ENCODE data around the gene FLOT2.

FLOT2 gene

GRCh38 chr17:28867276-28867675, 30.3 kb downstream of the FLOT2 start:
- H3K36me3 ChIP-seq (ENCODE audit: insufficient read depth, low read length), result no peaks in the 10 kb centered on the region
- H2AFZ ChIP-seq (ENCODE audit: low read depth, low read length), result no peak overlapping the region
- no peaks in the 10 kb centered on the region for H3K9me3 ChIP-seq (ENCODE audit: low read length)
- H3K4me3 ChIP-seq (ENCODE audit: low read length), result no peak overlapping the region
- no peaks in the 10 kb centered on the region for H3K4me1 ChIP-seq (ENCODE audit: insufficient read depth, low read length)
- H3K27me3 ChIP-seq (ENCODE audit: insufficient read depth, low read length), result no peaks in the 10 kb centered on the region

DNA sequence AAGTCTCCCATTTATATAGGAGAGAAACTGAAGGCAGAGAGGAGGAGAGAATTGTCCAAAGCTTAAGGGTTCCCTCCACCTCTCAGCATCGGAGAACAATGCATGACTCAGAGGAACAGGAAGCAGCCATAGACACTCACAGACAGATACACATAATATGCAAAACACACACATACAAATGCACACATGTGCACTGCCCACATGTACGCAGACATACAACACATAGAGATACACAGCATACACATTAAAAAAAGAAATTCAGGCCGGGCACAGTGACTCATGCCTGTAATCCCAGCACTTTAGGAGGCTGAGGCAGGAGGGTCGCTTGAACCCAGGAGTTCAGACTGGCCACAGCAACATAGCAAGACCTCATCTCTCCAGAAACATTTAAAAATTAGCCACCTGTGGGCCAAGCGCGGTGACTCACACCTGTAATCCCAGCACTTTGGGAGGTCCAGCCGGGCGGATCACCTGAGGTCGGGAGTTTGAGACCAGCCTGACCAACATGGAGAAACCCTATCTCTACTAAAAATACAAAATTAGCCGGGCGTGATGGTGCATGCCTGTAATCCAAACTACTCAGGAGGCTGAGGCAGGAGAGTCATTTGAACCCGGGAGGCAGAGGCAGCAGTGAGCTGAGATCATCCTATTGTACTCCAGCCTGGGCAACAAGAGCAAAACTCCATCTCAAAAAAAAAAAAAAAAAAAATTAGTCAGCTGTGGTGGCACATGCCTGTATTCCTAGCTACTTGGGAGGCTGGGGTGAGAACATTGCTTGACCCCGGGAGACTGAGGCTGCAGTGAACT, 31.4 kb downstream of the FLOT2 start:
- Histone ChIP-seq H3K4me1 (ENCODE audit: insufficient read depth, low read length) (no peaks in the 10 kb centered on the region), H3K9me3 (ENCODE audit: low read length) (no peaks in the 10 kb centered on the region), H3K4me3 (ENCODE audit: low read length) (no peak overlapping the region), H3K36me3 (ENCODE audit: insufficient read depth, low read length) (peaks cover 5% of the 10 kb centered on the region), H2AFZ (ENCODE audit: low read depth, low read length) (no peak overlapping the region), H3K27me3 (ENCODE audit: insufficient read depth, low read length) (no peaks in the 10 kb centered on the region)

GRCh38 chr17:28864991-28865849, 32.3 kb downstream of the FLOT2 start:
- Histone ChIP-seq H3K4me1 (ENCODE audit: insufficient read depth, low read length) (no peaks in the 10 kb centered on the region), H3K4me3 (ENCODE audit: low read length) (no peak overlapping the region), H3K27me3 (ENCODE audit: insufficient read depth, low read length) (no peaks in the 10 kb centered on the region), H3K9me3 (ENCODE audit: low read length) (no peaks in the 10 kb centered on the region), H2AFZ (ENCODE audit: low read depth, low read length) (no peak overlapping the region), H3K36me3 (ENCODE audit: insufficient read depth, low read length) (peaks cover 12% of the 10 kb centered on the region)

DNA sequence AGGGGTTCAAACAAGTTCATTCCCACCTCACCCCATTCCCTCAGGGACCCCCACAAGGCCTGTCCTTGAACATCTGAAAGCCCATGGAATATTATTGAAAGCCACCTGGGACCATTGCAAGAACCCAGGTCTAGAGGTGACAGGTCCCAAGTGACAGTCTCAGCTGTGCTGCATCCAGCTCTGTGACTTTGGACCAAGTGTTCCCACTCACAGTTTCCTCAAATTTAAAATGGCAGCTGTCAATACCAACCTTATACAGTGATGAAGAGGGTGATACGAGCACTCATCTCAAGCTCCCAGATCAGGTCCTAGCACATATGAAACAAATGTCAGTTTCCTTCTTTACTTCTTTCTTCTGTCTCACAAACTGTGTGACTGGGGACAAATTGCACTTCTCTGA, 33.6 kb downstream of the FLOT2 start:
- H3K4me1 ChIP-seq (ENCODE audit: insufficient read depth, low read length), result no peaks in the 10 kb centered on the region
- no peak overlapping the region for H2AFZ ChIP-seq (ENCODE audit: low read depth, low read length)
- H3K27me3 ChIP-seq (ENCODE audit: insufficient read depth, low read length), result no peaks in the 10 kb centered on the region
- H3K36me3 ChIP-seq (ENCODE audit: insufficient read depth, low read length), result peaks cover 15% of the 10 kb centered on the region
- H3K9me3 ChIP-seq (ENCODE audit: low read length), result no peaks in the 10 kb centered on the region
- no peak overlapping the region for H3K4me3 ChIP-seq (ENCODE audit: low read length)

- Histone ChIP-seq H2AFZ (ENCODE audit: low read depth, low read length) (no peak overlapping the region), H3K4me1 (ENCODE audit: insufficient read depth, low read length) (no peaks in the 10 kb centered on the region), H3K36me3 (ENCODE audit: insufficient read depth, low read length) (peaks cover 29% of the 10 kb centered on the region), H3K27me3 (ENCODE audit: insufficient read depth, low read length) (no peaks in the 10 kb centered on the region), H3K9me3 (ENCODE audit: low read length) (no peaks in the 10 kb centered on the region), H3K4me3 (ENCODE audit: low read length) (no peak overlapping the region)
Measured at GRCh38 chr17:28862561-28862960, 35.0 kb downstream of the FLOT2 start.

DNA sequence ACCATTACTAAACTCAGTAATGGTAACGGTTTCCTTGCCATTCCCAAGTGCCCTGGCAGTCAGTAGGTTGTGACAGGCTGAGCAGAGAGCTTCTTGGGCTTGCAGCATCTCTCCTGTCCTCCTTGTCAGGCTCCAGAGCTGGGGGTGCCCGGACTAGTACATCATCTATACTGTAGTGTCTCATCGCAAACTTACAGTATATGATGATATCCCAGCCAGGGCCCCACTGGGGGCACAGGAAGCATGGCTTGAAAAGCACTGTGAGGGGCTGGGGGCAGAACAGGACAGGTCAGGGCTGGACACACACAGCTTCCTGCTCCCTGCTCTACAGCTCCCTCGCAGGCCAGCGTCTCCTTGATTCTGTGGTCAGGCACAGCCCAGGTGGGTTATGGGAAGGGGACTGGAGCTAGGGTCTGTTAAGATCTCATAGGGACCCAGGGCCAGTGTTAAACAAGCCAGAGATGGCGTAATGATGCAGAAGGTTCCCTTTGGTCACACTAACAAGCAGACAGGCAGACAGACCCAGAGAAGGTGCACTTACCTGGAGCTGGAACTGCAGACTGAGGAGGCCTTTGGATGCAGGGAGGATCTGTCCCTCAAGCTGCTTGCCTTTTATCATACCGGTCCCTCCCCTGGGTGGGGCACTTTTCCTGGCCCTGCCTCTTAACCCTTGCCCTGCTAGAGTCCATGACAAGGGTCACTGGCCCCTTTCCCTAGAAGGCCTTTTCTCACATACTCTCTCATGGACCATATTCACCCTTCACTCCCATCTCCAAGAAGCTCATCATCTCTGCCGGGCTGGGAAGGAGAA, 35.9 kb downstream of the FLOT2 start:
- H3K4me3 ChIP-seq (ENCODE audit: low read length), result no peak overlapping the region
- H3K9me3 ChIP-seq (ENCODE audit: low read length), result no peaks in the 10 kb centered on the region
- H2AFZ ChIP-seq (ENCODE audit: low read depth, low read length), result no peak overlapping the region
- H3K36me3 ChIP-seq (ENCODE audit: insufficient read depth, low read length), result peaks cover 29% of the 10 kb centered on the region
- H3K27me3 ChIP-seq (ENCODE audit: insufficient read depth, low read length), result no peaks in the 10 kb centered on the region
- no peaks in the 10 kb centered on the region for H3K4me1 ChIP-seq (ENCODE audit: insufficient read depth, low read length)

GRCh38 chr17:28860363-28860808, 37.1 kb downstream of the FLOT2 start:
- H2AFZ ChIP-seq (ENCODE audit: low read depth, low read length), result no peak overlapping the region
- H3K4me3 ChIP-seq (ENCODE audit: low read length), result no peak overlapping the region
- peaks cover 34% of the 10 kb centered on the region for H3K36me3 ChIP-seq (ENCODE audit: insufficient read depth, low read length)
- peaks cover 6% of the 10 kb centered on the region for H3K4me1 ChIP-seq (ENCODE audit: insufficient read depth, low read length)
- H3K27me3 ChIP-seq (ENCODE audit: insufficient read depth, low read length), result no peaks in the 10 kb centered on the region
- H3K9me3 ChIP-seq (ENCODE audit: low read length), result no peaks in the 10 kb centered on the region

- H3K27me3 ChIP-seq (ENCODE audit: insufficient read depth, low read length), result no peaks in the 10 kb centered on the region
- peaks cover 34% of the 10 kb centered on the region for H3K36me3 ChIP-seq (ENCODE audit: insufficient read depth, low read length)
- H2AFZ ChIP-seq (ENCODE audit: low read depth, low read length), result no peak overlapping the region
- no peak overlapping the region for H3K4me3 ChIP-seq (ENCODE audit: low read length)
- H3K9me3 ChIP-seq (ENCODE audit: low read length), result no peaks in the 10 kb centered on the region
- H3K4me1 ChIP-seq (ENCODE audit: insufficient read depth, low read length), result peaks cover 11% of the 10 kb centered on the region
Measured at GRCh38 chr17:28858801-28859355, 38.7 kb downstream of the FLOT2 start.

DNA sequence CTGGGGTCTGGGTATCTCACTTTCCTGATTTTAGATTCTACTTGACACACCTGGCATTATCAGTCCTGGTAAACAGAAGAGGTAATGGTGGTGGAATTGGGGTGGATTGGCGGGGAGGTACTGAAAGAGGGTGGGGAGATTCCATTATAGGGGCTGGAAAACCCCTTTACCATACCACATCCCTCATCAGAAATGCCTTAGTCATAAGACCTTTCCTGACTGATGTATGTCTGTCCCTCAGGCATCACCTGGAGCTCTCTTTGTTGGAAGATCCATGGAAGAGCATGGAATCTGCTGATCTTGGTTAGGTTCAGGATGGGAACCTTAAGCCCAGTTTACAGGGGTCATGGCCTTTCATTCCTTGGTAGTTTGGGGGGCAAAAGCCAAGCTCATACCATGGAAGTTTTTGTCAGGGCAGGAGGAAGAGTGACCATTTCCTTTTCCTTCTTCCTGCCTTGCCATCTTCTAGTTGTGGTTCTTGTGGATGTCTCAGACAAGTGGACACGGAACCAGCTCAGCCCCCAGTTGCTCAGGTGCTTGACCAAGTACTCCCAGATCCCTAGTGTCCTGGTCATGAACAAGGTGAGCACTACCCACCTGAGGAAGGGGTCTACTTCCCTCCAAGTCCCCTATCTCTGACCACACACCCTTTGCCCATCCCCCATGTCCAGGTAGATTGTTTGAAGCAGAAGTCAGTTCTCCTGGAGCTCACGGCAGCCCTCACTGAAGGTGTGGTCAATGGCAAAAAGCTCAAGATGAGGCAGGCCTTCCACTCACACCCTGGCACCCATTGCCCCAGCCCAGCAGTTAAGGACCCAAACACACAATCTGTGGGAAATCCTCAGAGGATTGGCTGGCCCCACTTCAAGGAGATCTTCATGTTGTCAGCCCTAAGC, 39.4 kb downstream of the FLOT2 start:
- Histone ChIP-seq H3K4me3 (ENCODE audit: low read length) (no peak overlapping the region), H3K4me1 (ENCODE audit: insufficient read depth, low read length) (peaks cover 11% of the 10 kb centered on the region), H2AFZ (ENCODE audit: low read depth, low read length) (no peak overlapping the region), H3K36me3 (ENCODE audit: insufficient read depth, low read length) (peaks cover 34% of the 10 kb centered on the region), H3K9me3 (ENCODE audit: low read length) (no peaks in the 10 kb centered on the region), H3K27me3 (ENCODE audit: insufficient read depth, low read length) (no peaks in the 10 kb centered on the region)

- no peak overlapping the region for H2AFZ ChIP-seq (ENCODE audit: low read depth, low read length)
- H3K4me3 ChIP-seq (ENCODE audit: low read length), result peak overlapping the region; percentile 81
- H3K9me3 ChIP-seq (ENCODE audit: low read length), result no peaks in the 10 kb centered on the region
- no peaks in the 10 kb centered on the region for H3K27me3 ChIP-seq (ENCODE audit: insufficient read depth, low read length)
- H3K4me1 ChIP-seq (ENCODE audit: insufficient read depth, low read length), result peaks cover 11% of the 10 kb centered on the region
- H3K36me3 ChIP-seq (ENCODE audit: insufficient read depth, low read length), result peaks cover 28% of the 10 kb centered on the region
Measured at GRCh38 chr17:28856028-28856574, 41.4 kb downstream of the FLOT2 start.

- Histone ChIP-seq H2AFZ (ENCODE audit: low read depth, low read length) (peak overlapping the region; percentile 76), H3K4me1 (ENCODE audit: insufficient read depth, low read length) (peaks cover 11% of the 10 kb centered on the region), H3K36me3 (ENCODE audit: insufficient read depth, low read length) (peaks cover 23% of the 10 kb centered on the region), H3K4me3 (ENCODE audit: low read length) (peak overlapping the region; percentile 81), H3K9me3 (ENCODE audit: low read length) (no peaks in the 10 kb centered on the region), H3K27me3 (ENCODE audit: insufficient read depth, low read length) (no peaks in the 10 kb centered on the region)
Measured at GRCh38 chr17:28855336-28855679, 42.2 kb downstream of the FLOT2 start.

Data from neuron (in vitro differentiated cells).